GM12878 (cell line): ENCODE data around the gene TECTA. TPM values are rescaled to one million over a fixed set of nuclear protein-coding genes. Genes with fewer than 3 reads are reported as not detected.

ENCODE experiments used
- EED ChIP-seq: sonication (generic); IDR thresholded peaks from 2 replicates; pipeline ENCODE4 v1.6.1; 2016; ENCODE audit warnings: antibody characterized with exemption, low read depth
- EZH2 ChIP-seq: IDR thresholded peaks from 2 replicates; pipeline ENCODE4 v1.6.1; 2012; ENCODE audit warnings: low read depth, mild to moderate bottlenecking, control low read depth, inconsistent platforms, low read length, borderline replicate concordance; ENCODE audit not compliant: control insufficient read depth
- HDAC6 ChIP-seq: fragments of 200-600 bp; sonication (generic); IDR thresholded peaks from one replicate; pipeline ENCODE4 v1.8.0; 2017; ENCODE audit warnings: antibody characterized with exemption; ENCODE audit not compliant: unreplicated experiment
- MYC ChIP-seq: IDR thresholded peaks from 2 replicates; pipeline ENCODE4 v1.6.1; 2011; ENCODE audit warnings: mild to moderate bottlenecking, low read length, moderate library complexity, inconsistent platforms; ENCODE audit not compliant: insufficient read depth, insufficient replicate concordance, insufficient read length, severe bottlenecking
- SMC3 ChIP-seq: IDR thresholded peaks from 2 replicates; pipeline ENCODE4 v1.6.1; 2011; ENCODE audit warnings: low read length, improper control_type of control experiment, borderline replicate concordance
- SRF ChIP-seq, 2 experiments: IDR thresholded peaks; 2 replicates each; pipeline ENCODE4 v1.6.1; 2011; ENCODE audit warnings: low read depth in 2 of 2, low read length in 2 of 2, mild to moderate bottlenecking in 1 of 2, moderate library complexity in 1 of 2
- TCF12 ChIP-seq: IDR thresholded peaks from 2 replicates; pipeline ENCODE4 v1.6.1; 2011; ENCODE audit warnings: low read depth, mild to moderate bottlenecking, low read length
- ZBTB11 ChIP-seq: fragments of 450-650 bp; formaldehyde crosslinking; IDR thresholded peaks from 2 replicates; pipeline ENCODE4 v1.5.0; 2022; ENCODE audit warnings: mild to moderate bottlenecking, missing genetic modification characterization
- polyA plus RNA-seq, 11 experiments: library from polyadenylated mRNA; depleted of rRNA in 4 of 11; unstranded in 6 of 11; stranded (reverse) in 5 of 11; fragments of >200 nt; fragmentation: Nextera tagmentation in 4 of 11; fragmentation: Illumina TruSeq in 1 of 11; extraction: Ambion mirVana in 4 of 11; extraction: Trizol in 1 of 11; gene quantifications; 1 replicate in 1 of 11; 2 replicates in 10 of 11; pipeline versions ENCODE4 v1.2.1 to v1.2.3, GENCODE V29; 2011 to 2016; ENCODE audit warnings: inconsistent platforms in 2 of 11, missing spikeins in 2 of 11, low read depth in 1 of 11
- total RNA-seq, 4 experiments: library from RNA; depleted of rRNA in 3 of 4; stranded (reverse); fragments of >200 nt in 3 of 4; fragmentation: Illumina TruSeq in 1 of 4; extraction: Trizol in 1 of 4; gene quantifications; 2 replicates each; pipeline versions ENCODE4 v1.2.1 to v1.2.3, GENCODE V29; 2013 to 2021
- TF ChIP-seq, protein P1 (sequence below): fragments of 450-650 bp; IDR thresholded peaks from 2 replicates; pipeline ENCODE4 v1.6.1; 2017; ENCODE audit warnings: borderline replicate concordance
- TF ChIP-seq, protein P2 (sequence below): IDR thresholded peaks from 2 replicates; pipeline ENCODE4 v1.6.1; 2012; ENCODE audit warnings: low read depth, low read length, improper control_type of control experiment
- TF ChIP-seq, protein P3 (sequence below): IDR thresholded peaks from 2 replicates; pipeline ENCODE4 v1.6.1; 2011; ENCODE audit warnings: low read depth, low read length, improper control_type of control experiment, borderline replicate concordance
- TF ChIP-seq, protein P4 (sequence below): fragments of 450-650 bp; IDR thresholded peaks from 2 replicates; pipeline ENCODE4 v1.6.1; 2016; ENCODE audit warnings: mild to moderate bottlenecking, moderate library complexity, borderline replicate concordance

TECTA gene
- total and polyA plus RNA-seq, 10 of the 15 experiments (the other 5 are each of a cell fraction or from before 2014, with no cell fraction given): under 0.01 to 0.14 (median 0.05) TPM; not detected in 1

DNA sequence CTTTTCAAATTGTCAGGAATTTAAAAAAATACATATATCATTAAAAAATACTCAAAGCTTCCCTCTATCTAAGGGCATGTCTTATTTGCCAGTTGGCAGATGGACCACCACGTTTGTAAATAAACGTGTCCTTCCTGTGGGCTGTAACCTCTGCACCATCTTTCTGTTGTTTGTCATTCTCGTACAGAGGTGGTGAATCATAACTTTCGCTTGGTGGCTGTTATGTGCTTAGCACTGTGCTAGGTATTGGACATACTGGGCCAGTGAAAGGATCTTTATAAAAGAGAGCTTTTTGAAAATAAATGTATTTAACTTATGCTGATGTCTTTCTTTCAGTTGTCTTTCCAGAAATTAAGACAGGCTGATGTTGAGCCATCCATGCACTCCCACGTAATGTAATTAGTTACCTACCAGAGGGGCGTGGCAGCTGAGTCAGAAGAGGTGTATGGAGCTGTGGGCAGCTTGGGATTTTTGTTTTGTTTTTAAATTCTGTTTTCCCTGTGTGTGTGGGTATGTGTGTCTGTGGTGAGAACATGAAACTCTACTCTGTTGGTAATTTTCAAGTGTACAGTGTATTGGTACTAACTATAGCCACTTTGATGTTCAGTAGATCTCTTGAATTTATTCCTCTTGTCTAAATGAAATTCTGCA lies 62.7 kb downstream of the TECTA start (continued):
- TF ChIP-seq, protein P1, sequence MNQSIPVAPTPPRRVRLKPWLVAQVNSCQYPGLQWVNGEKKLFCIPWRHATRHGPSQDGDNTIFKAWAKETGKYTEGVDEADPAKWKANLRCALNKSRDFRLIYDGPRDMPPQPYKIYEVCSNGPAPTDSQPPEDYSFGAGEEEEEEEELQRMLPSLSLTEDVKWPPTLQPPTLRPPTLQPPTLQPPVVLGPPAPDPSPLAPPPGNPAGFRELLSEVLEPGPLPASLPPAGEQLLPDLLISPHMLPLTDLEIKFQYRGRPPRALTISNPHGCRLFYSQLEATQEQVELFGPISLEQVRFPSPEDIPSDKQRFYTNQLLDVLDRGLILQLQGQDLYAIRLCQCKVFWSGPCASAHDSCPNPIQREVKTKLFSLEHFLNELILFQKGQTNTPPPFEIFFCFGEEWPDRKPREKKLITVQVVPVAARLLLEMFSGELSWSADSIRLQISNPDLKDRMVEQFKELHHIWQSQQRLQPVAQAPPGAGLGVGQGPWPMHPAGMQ: no peak
- TF ChIP-seq, protein P2, sequence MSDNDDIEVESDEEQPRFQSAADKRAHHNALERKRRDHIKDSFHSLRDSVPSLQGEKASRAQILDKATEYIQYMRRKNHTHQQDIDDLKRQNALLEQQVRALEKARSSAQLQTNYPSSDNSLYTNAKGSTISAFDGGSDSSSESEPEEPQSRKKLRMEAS: no peak
- TF ChIP-seq TCF12 (no peak), SRF (IDR thresholded peaks at IDR 0.05; ENCODE audit: low read depth in 2 of 2, low read length in 2 of 2) (no peak), EED (no peak), SMC3 (no peak), ZBTB11 (no peak), EZH2 (no peak), MYC (no peak), HDAC6 (no peak)
- TF ChIP-seq, protein P3, sequence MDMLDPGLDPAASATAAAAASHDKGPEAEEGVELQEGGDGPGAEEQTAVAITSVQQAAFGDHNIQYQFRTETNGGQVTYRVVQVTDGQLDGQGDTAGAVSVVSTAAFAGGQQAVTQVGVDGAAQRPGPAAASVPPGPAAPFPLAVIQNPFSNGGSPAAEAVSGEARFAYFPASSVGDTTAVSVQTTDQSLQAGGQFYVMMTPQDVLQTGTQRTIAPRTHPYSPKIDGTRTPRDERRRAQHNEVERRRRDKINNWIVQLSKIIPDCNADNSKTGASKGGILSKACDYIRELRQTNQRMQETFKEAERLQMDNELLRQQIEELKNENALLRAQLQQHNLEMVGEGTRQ: no peak
- TF ChIP-seq, protein P4, sequence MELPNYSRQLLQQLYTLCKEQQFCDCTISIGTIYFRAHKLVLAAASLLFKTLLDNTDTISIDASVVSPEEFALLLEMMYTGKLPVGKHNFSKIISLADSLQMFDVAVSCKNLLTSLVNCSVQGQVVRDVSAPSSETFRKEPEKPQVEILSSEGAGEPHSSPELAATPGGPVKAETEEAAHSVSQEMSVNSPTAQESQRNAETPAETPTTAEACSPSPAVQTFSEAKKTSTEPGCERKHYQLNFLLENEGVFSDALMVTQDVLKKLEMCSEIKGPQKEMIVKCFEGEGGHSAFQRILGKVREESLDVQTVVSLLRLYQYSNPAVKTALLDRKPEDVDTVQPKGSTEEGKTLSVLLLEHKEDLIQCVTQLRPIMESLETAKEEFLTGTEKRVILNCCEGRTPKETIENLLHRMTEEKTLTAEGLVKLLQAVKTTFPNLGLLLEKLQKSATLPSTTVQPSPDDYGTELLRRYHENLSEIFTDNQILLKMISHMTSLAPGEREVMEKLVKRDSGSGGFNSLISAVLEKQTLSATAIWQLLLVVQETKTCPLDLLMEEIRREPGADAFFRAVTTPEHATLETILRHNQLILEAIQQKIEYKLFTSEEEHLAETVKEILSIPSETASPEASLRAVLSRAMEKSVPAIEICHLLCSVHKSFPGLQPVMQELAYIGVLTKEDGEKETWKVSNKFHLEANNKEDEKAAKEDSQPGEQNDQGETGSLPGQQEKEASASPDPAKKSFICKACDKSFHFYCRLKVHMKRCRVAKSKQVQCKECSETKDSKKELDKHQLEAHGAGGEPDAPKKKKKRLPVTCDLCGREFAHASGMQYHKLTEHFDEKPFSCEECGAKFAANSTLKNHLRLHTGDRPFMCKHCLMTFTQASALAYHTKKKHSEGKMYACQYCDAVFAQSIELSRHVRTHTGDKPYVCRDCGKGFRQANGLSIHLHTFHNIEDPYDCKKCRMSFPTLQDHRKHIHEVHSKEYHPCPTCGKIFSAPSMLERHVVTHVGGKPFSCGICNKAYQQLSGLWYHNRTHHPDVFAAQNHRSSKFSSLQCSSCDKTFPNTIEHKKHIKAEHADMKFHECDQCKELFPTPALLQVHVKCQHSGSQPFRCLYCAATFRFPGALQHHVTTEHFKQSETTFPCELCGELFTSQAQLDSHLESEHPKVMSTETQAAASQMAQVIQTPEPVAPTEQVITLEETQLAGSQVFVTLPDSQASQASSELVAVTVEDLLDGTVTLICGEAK: no peak
